Measurements from ENCODE around the gene PHACTR1.
"Not testable (repeated sequence)": the region's sequence is repeated elsewhere in the genome, so short reads cannot be mapped to it uniquely, and the experiment has no call there.

PHACTR1 gene

GRCh38 chr6:12716298-12716916 lies at the start of gene PHACTR1:
PHACTR1 (plus strand) TSS chr6:12716767.
- DNase-seq (ENCODE audit: low read depth in 2 of 2): no peak

GRCh38 chr6:12666886-12667285 lies 49.7 kb upstream of the PHACTR1 start:
- no peak for DNase-seq (ENCODE audit: low read depth in 2 of 2)

- no peak for DNase-seq (ENCODE audit: low read depth in 2 of 2)
These were observed 40.6 kb upstream of the PHACTR1 start for GRCh38 chr6:12675931-12676330.

GRCh38 chr6:12679341-12679740 lies 37.2 kb upstream of the PHACTR1 start:
- DNase-seq (ENCODE audit: low read depth in 2 of 2): no peak

DNA sequence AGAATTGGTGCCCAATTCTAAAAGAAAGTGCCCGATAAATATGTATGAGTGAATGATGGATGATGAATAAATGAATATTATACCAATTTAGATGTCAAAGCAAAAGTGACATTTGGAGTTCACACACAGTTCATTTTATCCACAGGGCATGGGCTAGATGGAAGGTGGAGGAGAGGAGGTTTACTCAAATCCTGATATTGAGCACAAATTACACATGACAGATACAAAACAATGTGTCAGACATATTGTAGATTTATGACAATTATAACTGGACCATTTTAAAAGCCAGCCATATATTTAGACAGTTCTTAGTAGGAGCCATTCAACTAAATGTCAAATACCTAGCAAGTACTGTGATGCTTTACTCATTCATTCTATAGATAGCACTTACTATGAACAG lies 23.4 kb upstream of the PHACTR1 start:
- DNase-seq (ENCODE audit: low read depth in 2 of 2): no peak

DNA sequence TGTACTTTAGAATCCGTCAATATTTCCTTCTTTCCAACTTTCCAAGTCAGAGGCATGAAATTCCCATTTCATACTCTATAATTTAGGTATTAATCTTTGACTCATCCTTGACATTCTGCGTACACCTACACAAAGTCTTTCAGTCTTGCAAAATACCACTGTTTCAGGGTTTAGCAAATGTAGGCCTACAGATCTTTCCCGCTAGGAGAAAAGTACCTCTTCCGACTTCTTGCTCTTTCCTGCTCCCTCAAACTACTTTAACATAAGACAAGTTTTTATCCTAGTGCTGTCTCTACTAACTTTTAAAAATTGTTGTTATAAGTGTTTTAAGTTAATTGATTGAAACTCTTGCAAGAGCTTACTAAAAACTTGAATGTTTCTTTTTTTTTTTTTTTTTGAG lies 18.3 kb upstream of the PHACTR1 start:
- DNase-seq (ENCODE audit: low read depth in 2 of 2): no peak

DNA sequence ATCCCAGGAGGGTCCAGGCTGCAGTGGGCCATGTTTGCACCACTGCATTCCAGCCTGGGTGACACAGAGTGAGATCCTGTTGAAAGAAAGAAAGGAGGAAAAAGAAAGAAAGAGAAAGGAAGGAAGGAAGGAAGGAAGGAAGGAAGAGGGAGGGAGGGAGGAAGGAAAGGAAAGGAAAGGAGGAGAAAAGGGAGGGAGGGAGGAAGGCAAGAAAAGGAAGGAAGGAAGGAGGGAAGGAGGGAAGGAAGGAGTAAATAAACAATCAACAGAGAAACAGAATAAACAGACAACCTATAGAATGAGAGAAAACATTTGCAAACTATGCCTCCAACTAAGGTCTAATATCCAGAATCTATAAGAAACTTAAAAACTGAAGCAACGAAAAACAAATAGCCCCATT lies 11.6 kb upstream of the PHACTR1 start:
- no peak for DNase-seq (ENCODE audit: low read depth in 2 of 2)

- DNase-seq (ENCODE audit: low read depth in 2 of 2): no peak
These were observed 7.5 kb upstream of the PHACTR1 start for GRCh38 chr6:12709116-12709515.

- DNase-seq (ENCODE audit: low read depth in 2 of 2): no peak
These were observed 6.9 kb upstream of the PHACTR1 start for GRCh38 chr6:12709556-12710232.

DNA sequence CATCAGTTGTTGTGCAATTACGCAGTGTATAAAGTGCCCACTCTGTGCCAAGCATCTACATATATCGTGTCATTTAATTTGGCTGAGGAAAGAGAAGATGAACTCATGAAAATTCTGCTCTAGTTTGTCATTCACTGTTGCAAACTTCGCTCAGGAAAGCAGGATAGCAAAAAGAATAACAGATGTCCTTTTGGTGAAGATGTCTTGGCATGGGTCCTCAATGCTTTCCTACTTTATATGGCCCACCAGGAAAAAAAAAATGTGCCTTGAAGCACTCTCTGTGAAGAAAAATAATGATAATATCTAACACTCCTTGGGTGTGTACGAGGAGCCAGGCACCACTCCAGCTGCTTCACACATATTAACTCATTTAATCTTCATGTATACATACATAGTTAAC lies 5.6 kb upstream of the PHACTR1 start:
- DNase-seq (ENCODE audit: low read depth in 2 of 2): no peak

GRCh38 chr6:12714022-12714421 lies 2.5 kb upstream of the PHACTR1 start:
- no peak for DNase-seq (ENCODE audit: low read depth in 2 of 2)

GRCh38 chr6:12715437-12715836 lies 1.1 kb upstream of the PHACTR1 start:
- no peak for DNase-seq (ENCODE audit: low read depth in 2 of 2)

GRCh38 chr6:12717356-12717755 lies 789 bp downstream of the PHACTR1 start:
- DNase-seq (ENCODE audit: low read depth in 2 of 2): no peak

DNA sequence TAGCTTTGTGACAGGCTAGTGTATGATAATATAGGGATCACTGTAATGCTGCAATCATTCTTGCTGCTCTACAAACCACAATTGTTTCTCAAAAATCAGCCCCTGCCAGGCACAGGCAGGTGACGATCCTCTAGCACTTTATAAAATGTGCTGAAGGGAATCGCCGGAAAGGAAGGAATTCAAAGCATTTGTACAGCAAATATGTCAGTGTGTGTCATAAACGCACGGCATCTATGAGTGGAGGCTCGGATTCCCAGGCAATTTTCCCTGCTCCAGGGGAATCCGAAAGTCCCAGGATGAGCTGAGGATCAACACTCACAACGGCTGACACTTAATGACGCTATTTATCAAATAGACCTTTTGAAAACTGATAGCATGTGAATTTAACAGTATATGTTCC lies 1.4 kb downstream of the PHACTR1 start:
- DNase-seq (ENCODE audit: low read depth in 2 of 2): no peak

GRCh38 chr6:12719017-12719416 lies 2.5 kb downstream of the PHACTR1 start:
- no peak for DNase-seq (ENCODE audit: low read depth in 2 of 2)

DNA sequence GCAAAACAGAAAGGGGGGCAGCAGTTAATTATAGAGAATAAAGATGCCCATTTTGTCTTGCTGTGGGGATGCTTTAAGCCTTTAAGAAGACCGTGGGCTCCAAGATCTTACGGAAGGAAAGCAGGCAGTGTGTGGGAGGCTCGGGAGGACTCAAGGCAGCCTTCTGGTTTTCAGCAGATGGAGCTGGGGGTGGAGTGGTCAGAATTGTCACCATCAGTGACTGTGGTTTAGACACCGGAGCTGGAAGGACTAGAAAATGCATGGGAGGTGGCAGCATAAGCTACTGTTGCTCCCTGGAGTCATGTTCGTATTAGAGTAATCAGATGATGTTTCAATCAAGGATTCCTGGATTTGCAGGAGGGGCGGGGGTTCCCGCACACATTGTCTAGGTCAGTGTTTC lies 3.7 kb downstream of the PHACTR1 start:
- no peak for DNase-seq (ENCODE audit: low read depth in 2 of 2)

- DNase-seq (ENCODE audit: low read depth in 2 of 2): no peak
These were observed 8.7 kb downstream of the PHACTR1 start for GRCh38 chr6:12725263-12725662.

DNA sequence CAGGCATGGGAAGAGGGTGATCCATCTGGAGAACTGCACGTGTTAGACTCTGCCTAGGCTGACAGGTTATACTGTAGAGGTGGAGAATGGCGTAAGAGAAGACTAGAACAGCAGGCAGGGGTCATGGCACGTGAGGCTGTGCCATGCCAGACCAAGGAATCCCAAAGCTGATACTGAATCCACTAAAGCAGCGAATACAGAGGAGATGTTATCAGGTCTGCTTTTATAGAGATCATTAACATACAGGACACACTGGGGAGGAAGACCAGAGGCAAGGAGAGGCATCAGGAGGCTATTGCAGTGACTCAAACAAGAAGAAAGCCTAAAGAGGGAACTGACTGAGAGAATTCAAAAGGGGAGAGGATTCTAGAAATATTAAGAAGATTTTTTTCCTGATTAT lies 12.9 kb downstream of the PHACTR1 start:
- DNase-seq (ENCODE audit: low read depth in 2 of 2): no peak

DNA sequence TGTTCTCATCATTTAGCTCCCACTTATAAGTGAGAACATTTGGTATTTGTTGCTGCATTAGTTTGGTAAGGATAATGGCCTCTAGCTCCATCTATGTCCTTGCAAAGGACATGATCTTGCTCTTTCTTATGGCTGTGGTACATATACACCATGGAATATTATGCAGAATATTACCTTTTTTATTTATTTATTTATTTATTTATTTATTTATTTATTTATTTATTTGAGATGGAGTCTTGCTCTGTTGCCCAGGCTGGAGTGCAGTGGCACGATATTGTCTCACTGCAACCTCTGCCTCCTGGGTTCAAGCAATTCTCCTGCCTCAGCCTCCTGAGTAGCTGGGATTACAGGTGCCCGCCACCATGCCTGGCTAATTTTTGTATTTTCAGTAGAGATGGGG lies 14.2 kb downstream of the PHACTR1 start:
- DNase-seq (ENCODE audit: low read depth in 2 of 2): not testable (repeated sequence)

GRCh38 chr6:12733876-12734275 lies 17.3 kb downstream of the PHACTR1 start:
- DNase-seq (ENCODE audit: low read depth in 2 of 2): no peak

- DNase-seq (ENCODE audit: low read depth in 2 of 2): no peak
These were observed 19.2 kb downstream of the PHACTR1 start for GRCh38 chr6:12735786-12736185.

DNA sequence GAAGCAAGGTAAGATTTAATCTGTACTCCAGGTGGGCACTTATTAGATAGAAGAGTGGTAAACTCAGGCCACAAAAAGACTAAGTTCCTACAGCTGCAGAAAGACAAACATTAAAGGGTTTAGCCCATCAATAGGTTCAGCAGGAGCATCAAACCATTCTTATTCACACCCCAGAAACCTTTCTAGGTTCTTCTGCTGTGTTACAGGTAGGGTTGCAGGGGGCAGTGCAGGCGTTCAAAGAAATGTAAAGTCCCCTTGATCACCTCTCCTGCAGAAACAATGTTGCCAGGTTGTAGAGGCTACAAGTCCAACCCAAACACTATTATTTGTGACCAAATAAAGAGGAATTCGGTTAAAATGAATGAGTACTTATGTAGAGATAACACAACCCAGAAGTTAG lies 31.8 kb downstream of the PHACTR1 start:
- no peak for DNase-seq (ENCODE audit: low read depth in 2 of 2)

GRCh38 chr6:12748815-12749521 lies 32.4 kb downstream of the PHACTR1 start:
- DNase-seq (ENCODE audit: low read depth in 2 of 2): no peak
